Thymus (tissue), 11 donors: Measurements from ENCODE around the gene LYRM4. TPM values are rescaled to one million over a fixed set of nuclear protein-coding genes. Genes with fewer than 3 reads are reported as not detected.
"Not testable (repeated sequence)": the region's sequence is repeated elsewhere in the genome, so short reads cannot be mapped to it uniquely, and the experiment has no call there.

ENCODE experiments used
- DNase-seq, 9 donors: peaks; one replicate each; pipeline ENCODE4 v3.0.0-alpha.2; 2013; ENCODE audit warnings: low spot score in 9 of 9, low read depth in 6 of 9, missing footprints in 1 of 9
- H3K27ac ChIP-seq, 2 donors: one replicate each; pipeline ENCODE4 v1.5.1; 2013; ENCODE audit warnings: control low read depth in 1 of 2, low read depth in 1 of 2, low read length in 1 of 2, mild to moderate bottlenecking in 1 of 2, moderate library complexity in 1 of 2
- H3K27me3 ChIP-seq, 2 donors: one replicate each; pipeline ENCODE4 v1.5.1; 2013; ENCODE audit warnings: low read length in 1 of 2; ENCODE audit not compliant: control insufficient read depth in 2 of 2, insufficient read depth in 1 of 2
- H3K36me3 ChIP-seq, 2 donors: one replicate each; pipeline ENCODE4 v1.5.1; 2013; ENCODE audit warnings: low read length in 1 of 2, mild to moderate bottlenecking in 1 of 2, moderate library complexity in 1 of 2; ENCODE audit not compliant: control insufficient read depth in 2 of 2, insufficient read depth in 2 of 2
- H3K4me1 ChIP-seq, 2 donors: one replicate each; pipeline ENCODE4 v1.5.1; 2013; ENCODE audit warnings: low read length in 2 of 2; ENCODE audit not compliant: control insufficient read depth in 2 of 2, insufficient read depth in 2 of 2
- H3K4me3 ChIP-seq, 2 donors: one replicate each; pipeline ENCODE4 v1.5.1; 2013; ENCODE audit warnings: low read length in 2 of 2, control low read depth in 1 of 2, mild to moderate bottlenecking in 1 of 2
- H3K9me3 ChIP-seq, 2 donors: one replicate each; pipeline ENCODE4 v1.5.1; 2013; ENCODE audit warnings: low read length in 1 of 2, mild to moderate bottlenecking in 1 of 2; ENCODE audit not compliant: control insufficient read depth in 2 of 2, insufficient read depth in 1 of 2
- WGBS: extraction: QIAGEN DNeasy Blood & Tissue Kit; methylation state at CpG from one replicate; pipeline ENCODE4 v1.1.7; 2013; 5-methylcytosine and 5-hydroxymethylcytosine counted together
- polyA plus RNA-seq: library from polyadenylated mRNA; stranded (reverse); fragments of 200-250 nt; gene quantifications from one replicate; pipeline ENCODE4 v1.2.3, GENCODE V29; 2013
- total RNA-seq: library from RNA; stranded (reverse); fragments of 120-200 nt; gene quantifications from one replicate; pipeline ENCODE4 v1.2.4, GENCODE V29; 2013
- donor health status: healthy.

Gene LYRM4
- total and polyA plus RNA-seq, 2 donors, result 31.6 to 33.7 TPM

DNA sequence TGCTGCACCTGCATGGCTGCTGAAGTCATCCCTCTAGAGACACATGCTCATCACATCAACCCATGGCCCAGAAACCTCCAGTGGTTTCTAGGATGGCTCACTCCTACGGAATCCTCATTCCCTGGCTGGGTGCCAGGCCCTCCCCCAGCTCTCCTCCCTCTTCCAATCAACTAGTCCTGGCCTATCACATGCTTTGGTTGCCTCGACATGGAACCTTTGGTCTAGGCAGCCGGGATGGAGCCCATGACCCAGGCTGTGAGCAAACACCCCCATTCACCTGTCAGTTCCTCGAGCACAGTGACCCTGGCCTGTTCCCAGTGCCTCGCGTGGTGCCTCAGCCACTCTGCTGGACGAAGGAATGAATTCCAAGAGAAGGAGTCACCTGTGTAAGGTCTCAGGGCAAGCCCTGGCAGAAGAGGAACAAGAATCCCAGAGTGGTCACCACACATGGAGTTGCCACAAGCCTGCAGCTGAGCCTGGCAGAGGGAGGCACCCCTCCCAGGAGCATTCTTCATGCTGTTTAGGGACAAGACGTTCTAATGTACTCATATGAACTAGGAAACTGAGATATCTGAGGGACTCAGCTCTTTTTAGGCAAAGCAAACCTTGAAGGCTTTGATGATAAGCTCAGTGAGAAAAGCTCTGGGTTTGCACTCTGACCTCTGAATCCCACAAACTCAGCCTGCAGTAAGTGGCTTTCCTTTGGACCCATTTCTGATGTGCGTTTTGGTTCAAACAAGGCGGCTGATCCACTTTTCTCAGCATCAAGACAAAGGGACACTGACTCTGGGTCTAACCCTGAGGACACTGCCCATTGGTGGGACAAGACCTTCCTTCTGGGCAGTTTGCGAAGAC is 135.4 kb downstream of the LYRM4 start:
- H3K9me3 ChIP-seq, result no peaks in the 10 kb centered on the region
- H3K27ac ChIP-seq, result no peak overlapping the region
- 98% methylated on average over 11 of the region's 11 CpGs for WGBS
- no peaks in the 10 kb centered on the region for H3K27me3 ChIP-seq
- no peaks in the 10 kb centered on the region for H3K36me3 ChIP-seq
- no peak overlapping the region for H3K4me3 ChIP-seq
- H3K4me1 ChIP-seq, result peaks cover 9 to 17% of the 10 kb centered on the region in 2 donors
- DNase-seq, result no peak

- Histone ChIP-seq H3K4me3 (no peak overlapping the region), H3K27me3 (no peaks in the 10 kb centered on the region), H3K9me3 (no peaks in the 10 kb centered on the region), H3K4me1 (peaks cover 9 to 17% of the 10 kb centered on the region in 2 donors), H3K36me3 (no peaks in the 10 kb centered on the region), H3K27ac (no peak overlapping the region)
- no peak for DNase-seq
- 98% methylated on average over 8 of the region's 8 CpGs for WGBS
These were observed 136.2 kb downstream of the LYRM4 start for GRCh38 chr6:5124526-5124925.

DNA sequence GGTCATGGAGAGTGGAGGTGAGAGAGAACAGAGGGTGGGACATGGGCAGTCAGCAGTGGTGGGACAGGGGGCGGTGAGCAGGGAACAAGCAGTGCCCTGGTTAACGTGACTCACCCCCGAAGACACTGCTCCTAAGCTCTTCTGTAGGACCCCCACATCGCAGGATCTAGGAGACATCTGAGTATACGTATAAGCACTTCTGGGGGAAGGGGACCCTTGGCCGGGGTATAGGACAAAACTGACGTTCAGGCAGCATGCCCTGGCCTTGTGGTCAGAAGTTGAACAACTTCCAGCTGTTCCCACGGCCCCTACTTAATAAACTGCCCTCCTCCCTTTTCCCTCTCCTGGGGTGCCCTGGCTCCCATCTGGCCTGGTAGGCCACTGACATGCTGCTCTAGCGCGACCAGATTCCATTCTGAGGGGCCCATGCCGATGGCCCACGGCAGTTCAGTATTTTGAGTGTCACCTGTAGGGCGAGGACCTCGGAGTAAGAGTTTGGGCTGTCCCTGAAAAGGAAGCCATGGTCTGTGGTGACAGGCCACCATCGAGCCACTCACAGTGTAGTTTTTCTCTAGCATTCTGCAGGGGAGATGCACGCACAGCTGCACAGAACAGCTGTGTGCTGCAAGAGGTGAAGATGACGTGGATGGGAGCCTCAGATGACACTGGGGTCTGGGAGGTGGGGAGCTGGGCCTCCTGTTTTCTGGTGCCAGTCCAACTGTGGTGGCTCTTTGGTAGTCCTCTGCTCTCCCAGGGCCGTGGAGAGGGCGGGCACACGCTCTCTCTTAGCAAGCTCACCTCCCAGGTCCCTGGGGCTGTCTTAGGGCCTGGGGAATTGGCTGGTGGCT is 137.2 kb downstream of the LYRM4 start:
- Histone ChIP-seq H3K36me3 (no peaks in the 10 kb centered on the region), H3K27me3 (no peaks in the 10 kb centered on the region), H3K9me3 (no peaks in the 10 kb centered on the region), H3K4me1 (peaks cover 4 to 10% of the 10 kb centered on the region in 2 donors), H3K4me3 (no peak overlapping the region), H3K27ac (no peak overlapping the region)
- 95% methylated on average over 20 of the region's 20 CpGs for WGBS
- DNase-seq, result peak in 2 of 9 donors; percentile 20 to 28

DNA sequence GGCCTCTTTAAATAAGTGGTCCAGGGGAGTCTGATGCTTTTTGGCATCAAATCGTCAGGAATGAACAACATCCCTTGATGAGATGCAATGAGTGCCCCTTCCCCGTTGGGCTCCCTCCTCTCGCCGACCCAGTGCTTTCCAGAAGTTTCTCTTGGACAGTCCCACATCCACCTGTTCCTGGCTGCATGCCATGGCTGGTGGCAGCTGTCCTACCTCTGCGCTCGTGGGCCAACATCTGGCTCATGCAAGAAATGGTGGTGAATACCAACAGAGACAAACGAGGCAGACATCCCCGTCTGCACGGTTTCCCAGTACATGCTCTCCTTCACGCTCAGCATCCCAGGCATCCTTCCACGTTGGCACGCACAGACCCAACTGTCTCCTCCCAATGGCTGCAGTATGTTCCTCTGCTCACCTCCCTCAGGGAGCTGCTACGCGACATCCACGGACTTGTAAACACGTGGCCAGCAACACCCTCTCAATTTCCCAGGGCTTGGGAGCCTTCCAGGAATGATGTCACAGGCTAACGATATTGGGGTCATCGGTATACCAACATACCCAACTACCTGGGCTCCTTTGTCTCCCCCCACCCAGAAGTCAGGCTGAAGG is 138.1 kb downstream of the LYRM4 start:
- DNase-seq, result no peak
- no peak overlapping the region for H3K27ac ChIP-seq

DNA sequence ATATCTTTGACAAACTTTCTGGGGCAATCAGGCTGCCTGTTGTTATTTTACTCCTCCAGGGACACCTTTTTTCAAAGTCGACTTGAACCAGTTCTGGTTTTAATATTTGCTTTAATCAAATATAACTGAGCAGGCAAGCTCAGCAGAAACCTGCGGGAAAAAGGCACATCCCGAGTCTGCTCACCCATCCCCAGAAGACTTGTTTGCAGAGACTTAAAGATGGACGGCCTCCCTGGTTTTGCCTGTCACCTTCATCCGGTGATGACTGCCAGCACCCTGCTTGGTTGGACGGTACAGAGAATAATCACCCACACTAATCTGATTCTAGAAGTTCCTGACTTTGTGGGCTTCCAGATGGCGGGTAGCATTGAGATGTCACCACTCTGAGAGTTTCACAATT is 138.8 kb downstream of the LYRM4 start:
- Histone ChIP-seq H3K27me3 (no peaks in the 10 kb centered on the region), H3K4me1 (peaks cover 0 to 2% of the 10 kb centered on the region in 2 donors), H3K36me3 (no peaks in the 10 kb centered on the region), H3K9me3 (no peaks in the 10 kb centered on the region), H3K4me3 (no peak overlapping the region), H3K27ac (no peak overlapping the region)
- no peak for DNase-seq
- WGBS, result 97% methylated on average over 7 of the region's 7 CpGs

More for the DNA sequence above, 138.1 kb downstream of the LYRM4 start:
- 94% methylated on average over 18 of the region's 18 CpGs for WGBS
- H3K9me3 ChIP-seq, result no peaks in the 10 kb centered on the region
- no peaks in the 10 kb centered on the region for H3K36me3 ChIP-seq
- H3K27me3 ChIP-seq, result no peaks in the 10 kb centered on the region
- H3K4me3 ChIP-seq, result no peak overlapping the region
- H3K4me1 ChIP-seq, result peaks cover 0 to 2% of the 10 kb centered on the region in 2 donors

GRCh38 chr6:5121479-5121878 is 139.3 kb downstream of the LYRM4 start:
- Histone ChIP-seq H3K36me3 (no peaks in the 10 kb centered on the region), H3K4me3 (no peak overlapping the region), H3K9me3 (no peaks in the 10 kb centered on the region), H3K27me3 (no peaks in the 10 kb centered on the region), H3K4me1 (peaks cover 0 to 2% of the 10 kb centered on the region in 2 donors), H3K27ac (no peak overlapping the region)
- 89% methylated on average over 6 of the region's 6 CpGs for WGBS
- DNase-seq, result no peak

DNA sequence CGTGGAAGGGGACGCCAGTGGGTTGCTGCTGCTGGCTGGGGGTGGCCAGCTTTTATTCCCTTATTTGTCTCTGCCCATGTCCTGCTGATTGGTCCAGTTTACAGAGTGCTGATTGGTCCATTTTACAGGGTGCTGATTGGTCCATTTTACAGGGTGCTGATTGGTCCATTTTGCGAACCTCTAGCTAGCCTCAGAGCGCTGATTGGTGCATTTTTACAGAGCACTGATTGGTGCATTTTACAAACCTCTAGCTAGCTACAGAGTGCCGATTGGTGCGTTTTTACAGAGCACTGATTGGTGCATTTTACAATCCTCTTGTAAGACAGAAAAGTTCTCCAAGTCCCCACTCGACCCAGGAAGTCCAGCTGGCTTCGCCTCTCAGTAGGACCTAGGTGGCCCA is 140.2 kb downstream of the LYRM4 start:
- WGBS, result 97% methylated on average over 8 of the region's 8 CpGs
- H3K4me1 ChIP-seq, H3K27me3 ChIP-seq, H3K9me3 ChIP-seq, H3K4me3 ChIP-seq, H3K36me3 ChIP-seq, H3K27ac ChIP-seq, DNase-seq: not testable (repeated sequence)

DNA sequence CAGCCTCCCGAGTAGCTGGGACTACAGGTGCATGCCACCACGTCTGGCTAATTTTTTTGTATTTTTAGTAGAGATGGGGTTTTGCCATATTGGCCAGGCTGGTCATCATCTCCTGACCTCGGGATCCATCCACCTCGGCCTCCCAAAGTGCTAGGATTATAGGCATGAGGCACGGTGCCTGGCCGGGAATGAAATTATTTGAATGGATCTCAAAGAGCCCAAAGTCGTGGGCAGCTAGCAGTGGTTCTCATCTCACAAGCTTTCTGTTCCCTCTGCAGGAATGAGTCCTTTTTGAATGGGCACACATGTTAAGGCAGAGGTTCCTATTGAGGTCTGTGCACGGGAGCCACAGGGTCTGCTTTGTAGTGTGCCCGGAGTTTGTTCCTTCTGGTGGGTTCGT is 140.7 kb downstream of the LYRM4 start:
- H3K9me3 ChIP-seq, result no peaks in the 10 kb centered on the region
- no peak overlapping the region for H3K27ac ChIP-seq
- peaks cover 0 to 2% of the 10 kb centered on the region in 2 donors for H3K4me1 ChIP-seq
- H3K36me3 ChIP-seq, result no peaks in the 10 kb centered on the region
- WGBS, result 86% methylated on average over 10 of the region's 10 CpGs
- no peak for DNase-seq
- no peak overlapping the region for H3K4me3 ChIP-seq
- no peaks in the 10 kb centered on the region for H3K27me3 ChIP-seq
